K562 (cell line): ENCODE data around the gene PPP2R1A. TPM values are rescaled to one million over a fixed set of nuclear protein-coding genes. Genes with fewer than 3 reads are reported as not detected.

Experiments
- ATAC-seq: fragments of 200-7000 bp; cut with Tn5 transposase; 3 replicates; pipeline ENCODE4 v1.9.1; 2020; ENCODE audit warnings: moderate library complexity
- BruUV-seq: library from RNA; stranded (reverse); fragments of 400-500 nt; replicated peaks from 2 replicates; lab custom pipeline; 2021; lab: Mats Ljungman, UMichigan
- CTCF ChIA-PET: fragments of 300-600 bp; formaldehyde crosslinking; extraction: SDS; loops from one replicate; lab custom pipeline; 2021; ENCODE audit warnings: low intra/inter-chr PET ratio; lab: Yijun Ruan, JAX
- POLR2A ChIA-PET: fragments of 300-600, 350-650 bp; sonication (Branson Sonifier 250); formaldehyde crosslinking; extraction: SDS; loops from one replicate; lab custom pipeline; 2021; ENCODE audit warnings: antibody characterized with exemption, inconsistent platforms; lab: Yijun Ruan, JAX
- DNase-seq, 4 experiments: peaks; one replicate each; pipeline versions ENCODE4 v3.0.0 to v3.0.0-alpha.2; 2011 to 2018; ENCODE audit warnings: low spot score in 3 of 4, mixed read lengths in 3 of 4; ENCODE audit errors: extremely low read depth in 1 of 4
- FAIRE-seq: peaks from 2 replicates; lab custom pipeline; 2011; peaks lifted over from hg19 to GRCh38; lab: Jason Lieb, UNC
- H2AFZ ChIP-seq: 2 replicates; pipeline ENCODE4 v1.6.0; 2011; ENCODE audit warnings: low read depth, low read length, control low read depth, inconsistent platforms
- H3K27ac ChIP-seq: fragments of 200-600 bp; 3 replicates; pipeline ENCODE4 v1.8.0; 2011; ENCODE audit warnings: low read depth, mild to moderate bottlenecking, control low read depth, inconsistent platforms, low read length, moderate library complexity, mixed read lengths; ENCODE audit errors: extremely low read depth
- H3K27me3 ChIP-seq, 2 experiments: fragments of 300-600 bp in 1 of 2; 2 replicates in 1 of 2; 3 replicates in 1 of 2; pipeline versions ENCODE4 v1.6.0 to v1.8.0; 2011; ENCODE audit warnings: inconsistent platforms in 2 of 2, low read length in 2 of 2, mild to moderate bottlenecking in 1 of 2, mixed read lengths in 1 of 2, moderate library complexity in 1 of 2; ENCODE audit not compliant: control insufficient read depth in 2 of 2, insufficient read depth in 2 of 2
- H3K36me3 ChIP-seq: fragments of 300-600 bp; 3 replicates; pipeline ENCODE4 v1.8.0; 2011; ENCODE audit warnings: mild to moderate bottlenecking, low read length, inconsistent platforms; ENCODE audit not compliant: control insufficient read depth, insufficient read depth
- H3K4me1 ChIP-seq, 2 experiments: fragments of 200-600 bp in 1 of 2; replicated peaks in 1 of 2; 2 replicates in 1 of 2; 3 replicates in 1 of 2; pipeline versions ENCODE4 v1.5.1 to v1.8.0; 2011; ENCODE audit warnings: inconsistent platforms in 2 of 2, low read length in 2 of 2, mild to moderate bottlenecking in 1 of 2, mixed read lengths in 1 of 2, moderate library complexity in 1 of 2; ENCODE audit not compliant: control insufficient read depth in 2 of 2, insufficient read depth in 2 of 2
- H3K4me2 ChIP-seq: 2 replicates; pipeline ENCODE4 v1.6.1; 2011; ENCODE audit warnings: low read length, control low read depth, inconsistent platforms, mixed read lengths; ENCODE audit not compliant: insufficient read depth
- H3K4me3 ChIP-seq: fragments of 200-600 bp; sonication (generic), shearing (Covaris generic); 2 replicates; pipeline ENCODE4 v1.5.1; 2016; ENCODE audit warnings: control low read depth, inconsistent platforms
- H3K79me2 ChIP-seq: fragments of 200-600 bp; 3 replicates; pipeline ENCODE4 v1.8.0; 2011; ENCODE audit warnings: low read length, inconsistent platforms; ENCODE audit not compliant: control insufficient read depth, insufficient read depth
- H3K9ac ChIP-seq, 2 experiments: 2 replicates each; pipeline versions ENCODE4 v1.6.0 to v1.6.1; 2011; ENCODE audit warnings: low read depth in 2 of 2, low read length in 2 of 2, control low read depth in 1 of 2, inconsistent platforms in 1 of 2, mild to moderate bottlenecking in 1 of 2, mixed read lengths in 1 of 2; ENCODE audit not compliant: insufficient read depth in 1 of 2
- H3K9me1 ChIP-seq: one replicate; pipeline ENCODE4 v1.6.0; 2011; ENCODE audit warnings: inconsistent platforms, mild to moderate bottlenecking, low read length, moderate library complexity; ENCODE audit not compliant: control insufficient read depth, insufficient read depth
- H3K9me3 ChIP-seq: replicated peaks from 2 replicates; pipeline ENCODE4 v1.5.1; 2011; ENCODE audit warnings: low read depth, low read length, inconsistent platforms; ENCODE audit not compliant: control insufficient read depth, insufficient read depth
- H4K20me1 ChIP-seq: replicated peaks from 2 replicates; pipeline ENCODE4 v1.6.1; 2011; ENCODE audit warnings: low read length, inconsistent platforms, mixed read lengths; ENCODE audit not compliant: control insufficient read depth, insufficient read depth
- CCAR2 ChIP-seq: fragments of 200-400 bp; formaldehyde crosslinking; IDR thresholded peaks from 2 replicates; pipeline ENCODE4 v1.6.1; 2017; ENCODE audit warnings: mild to moderate bottlenecking, low read depth, low read length
- EGR1 ChIP-seq: fragments of 450-650 bp; conservative IDR thresholded peaks from 2 replicates; pipeline ENCODE4 v1.6.1; 2017; ENCODE audit warnings: mild to moderate bottlenecking
- ELF1 ChIP-seq: fragments of 200-800 bp; sonication (Bioruptor generic); IDR thresholded peaks from 2 replicates; pipeline ENCODE4 v1.6.1; 2016; ENCODE audit warnings: missing genetic modification characterization, missing compliant biosample characterization
- GTF2A2 ChIP-seq: IDR thresholded peaks from 2 replicates; pipeline ENCODE4 v1.6.1; 2016; ENCODE audit warnings: mild to moderate bottlenecking, missing genetic modification characterization, missing compliant biosample characterization
- JUNB ChIP-seq: fragments of 450-650 bp; formaldehyde crosslinking; conservative IDR thresholded peaks from 2 replicates; pipeline ENCODE4 v1.4.0; 2020; ENCODE audit warnings: mild to moderate bottlenecking
- KAT2B ChIP-seq: IDR thresholded peaks from one replicate; pipeline ENCODE4 v1.6.1; 2012; ENCODE audit warnings: low read depth, mild to moderate bottlenecking, control low read depth, inconsistent platforms, low read length, moderate library complexity
- KDM1A ChIP-seq, 2 experiments: fragments of 450-650 bp; IDR thresholded peaks; 2 replicates each; pipeline ENCODE4 v1.6.1; 2016; ENCODE audit warnings: mild to moderate bottlenecking in 2 of 2
- KLF1 ChIP-seq: fragments of 450-650 bp; IDR thresholded peaks from 2 replicates; pipeline ENCODE4 v1.6.1; 2016; ENCODE audit warnings: missing genetic modification characterization, missing compliant biosample characterization
- RB1 ChIP-seq: fragments of 450-650 bp; IDR thresholded peaks from 2 replicates; pipeline ENCODE4 v1.6.1; 2017; ENCODE audit warnings: low read depth, mild to moderate bottlenecking
- RBM25 ChIP-seq: fragments of 200-400 bp; formaldehyde crosslinking; IDR thresholded peaks from 2 replicates; pipeline ENCODE4 v1.6.1; 2018; ENCODE audit warnings: low read length, low read depth, moderate library complexity; ENCODE audit not compliant: severe bottlenecking
- RNF2 ChIP-seq: sonication (generic); IDR thresholded peaks from 2 replicates; pipeline ENCODE4 v1.6.1; 2016
- SMAD3 ChIP-seq: fragments of 450-650 bp; formaldehyde crosslinking; conservative IDR thresholded peaks from 2 replicates; pipeline ENCODE4 v1.4.0; 2020; ENCODE audit warnings: mild to moderate bottlenecking
- SMARCA4 ChIP-seq: fragments of 450-650 bp; IDR thresholded peaks from 2 replicates; pipeline ENCODE4 v1.6.1; 2016
- SREBF1 ChIP-seq: fragments of 150-350 bp; IDR thresholded peaks from 2 replicates; pipeline ENCODE4 v1.6.1; 2014; ENCODE audit warnings: antibody characterized with exemption, low read depth, low read length, borderline replicate concordance
- SRSF3 ChIP-seq: fragments of 200-400 bp; formaldehyde crosslinking; IDR thresholded peaks from 2 replicates; pipeline ENCODE4 v1.6.1; 2016; ENCODE audit warnings: mild to moderate bottlenecking, low read length, moderate library complexity; ENCODE audit not compliant: insufficient read depth
- TBP ChIP-seq: optimal IDR thresholded peaks from 2 replicates; pipeline ENCODE3; 2011; ENCODE audit warnings: low read depth, low read length, improper control_type of control experiment
- ZNF263 ChIP-seq: sonication (generic); formaldehyde crosslinking; IDR thresholded peaks from 2 replicates; pipeline ENCODE4 v1.8.0; 2022; ENCODE audit warnings: mild to moderate bottlenecking, missing genetic modification reagents, borderline replicate concordance
- ZNF347 ChIP-seq: fragments of 450-650 bp; formaldehyde crosslinking; IDR thresholded peaks from 2 replicates; pipeline ENCODE4 v1.4.0; 2020; ENCODE audit warnings: low read depth, mild to moderate bottlenecking, moderate library complexity
- ZNF436 ChIP-seq: fragments of 250-450, 450-650 bp; sonication (Bioruptor Pico); formaldehyde crosslinking; IDR thresholded peaks from 2 replicates; pipeline ENCODE4 v1.7.0; 2020; ENCODE audit warnings: mild to moderate bottlenecking
- WGBS: fragments of 100-300 bp; shearing (Covaris generic); methylation state at CpG from one replicate; pipeline ENCODE4 v1.1.6; 2016; ENCODE audit warnings: low coverage, mixed read lengths; ENCODE audit not compliant: insufficient coverage; ENCODE audit errors: missing lambda C conversion rate; 5-methylcytosine and 5-hydroxymethylcytosine counted together
- in situ Hi-C: fragments of 300-500 bp; cut with MboI; formaldehyde crosslinking; loops from 4 replicates; pipeline ENCODE4 v1.15.0; 2018; ENCODE audit warnings: inconsistent platforms, mixed read lengths
- intact Hi-C: fragments of 100-400 bp; cut with micrococcal nuclease; formaldehyde crosslinking; loops from 2 replicates; pipeline ENCODE4 v1.14.2; 2022
- polyA plus RNA-seq, 8 experiments: library from polyadenylated mRNA; depleted of rRNA in 4 of 8; stranded (reverse) in 5 of 8; unstranded in 3 of 8; fragments of >200 nt; fragmentation: Nextera tagmentation in 2 of 8; fragmentation: Illumina TruSeq in 1 of 8; extraction: Ambion mirVana in 2 of 8; extraction: Trizol in 1 of 8; gene quantifications; 2 replicates each; pipeline versions ENCODE4 v1.2.1 to v1.2.3, GENCODE V29; 2011 to 2014; ENCODE audit warnings: inconsistent platforms in 1 of 8, missing spikeins in 1 of 8
- total RNA-seq, 7 experiments: library from RNA; depleted of rRNA in 6 of 7; stranded (reverse); fragments of >200 nt in 6 of 7; fragmentation: Illumina TruSeq in 2 of 7; extraction: Trizol in 2 of 7; gene quantifications; 2 replicates each; pipeline versions ENCODE4 v1.2.1 to v1.2.3, GENCODE V29; 2011 to 2021; ENCODE audit warnings: low replicate concordance in 1 of 7

Gene PPP2R1A
- total and polyA plus RNA-seq, 9 of the 15 experiments (the other 6 are each of a cell fraction or from before 2014, with no cell fraction given): 10.1 to 211 (median 70.1) TPM

GRCh38 chr19:52196256-52196967 lies 6.6 kb downstream of the PPP2R1A start:
- DNase-seq: no peak
- in situ Hi-C loops: no loop called here
- Histone ChIP-seq H3K27ac (no peak overlapping the region), H2AFZ (no peak overlapping the region), H3K9me1 (no peaks in the 10 kb centered on the region), H3K4me2 (no peak overlapping the region), H3K4me1 (peaks cover 0 to 6% of the 10 kb centered on the region in 2 experiments; a peak in 2 of 5 replicates), H3K79me2 (peaks cover 94% of the 10 kb centered on the region)
- no TSS peak for BruUV-seq
- WGBS: 91% methylated on average over 5 of the region's 5 CpGs
- 0 out of 2 replicates have a peak, but pooled peaks have one; percentile 16 for TF ChIP-seq ELF1 (tag)
- no peak for TF ChIP-seq KAT2B
- no peak for TF ChIP-seq RNF2
- no peak for TF ChIP-seq JUNB (CRISPR knock-in tag)
- TF ChIP-seq, all 486 proteins: peak for 1
- no peak overlapping the region for H3K4me3 ChIP-seq
- no peaks in the 10 kb centered on the region for H3K27me3 ChIP-seq
- no peaks in the 10 kb centered on the region; the same call in none of the 2 replicates for H4K20me1 ChIP-seq
- ChIA-PET CTCF (no interaction called here), POLR2A (interaction anchor here (0.7 to 1.3 kb wide), 4 partner anchors 8 to 282 kb away, joined by 3 read pairs; no protein-coding TSS in a partner anchor)
- intact Hi-C loops: no loop called here
- peak; percentile 54 for FAIRE-seq
- H3K36me3 ChIP-seq: peaks cover 93% of the 10 kb centered on the region
- H3K9me3 ChIP-seq: no peaks in the 10 kb centered on the region
- no peak for ATAC-seq
- no peak overlapping the region for H3K9ac ChIP-seq

GRCh38 chr19:52197964-52198363 lies 8.1 kb downstream of the PPP2R1A start:
- DNase-seq (no peak), ATAC-seq (no peak), FAIRE-seq (no peak)
- Histone ChIP-seq H2AFZ (no peak overlapping the region), H3K4me3 (no peak overlapping the region), H3K27me3 (no peaks in the 10 kb centered on the region), H3K36me3 (peaks cover 93% of the 10 kb centered on the region), H3K79me2 (peaks cover 89% of the 10 kb centered on the region), H3K27ac (no peak overlapping the region), H3K9me1 (no peaks in the 10 kb centered on the region), H3K4me1 (no peaks in the 10 kb centered on the region), H3K9me3 (no peaks in the 10 kb centered on the region), H3K4me2 (no peak overlapping the region), H3K9ac (no peak overlapping the region), H4K20me1 (peaks cover 2% of the 10 kb centered on the region)
- no TSS peak for BruUV-seq
- WGBS: 98% methylated on average over 3 of the region's 3 CpGs
- intact Hi-C loops: no loop called here
- ChIA-PET CTCF (no interaction called here), POLR2A (interaction anchor here (0.9 to 2.5 kb wide), 2 partner anchors 9 kb away, joined by 3 to 10 read pairs; partner anchors contain the start of gene PPP2R1A)
- in situ Hi-C loops: no loop called here
- TF ChIP-seq ZNF263 (no peak), ZNF347 (CRISPR knock-in tag) (no peak), SREBF1 (no peak), EGR1 (no peak), TBP (no peak), SRSF3 (no peak), KLF1 (tag) (no peak), RBM25 (peak; percentile 80), SMAD3 (CRISPR knock-in tag) (no peak), SMARCA4 (no peak), GTF2A2 (tag) (no peak), ZNF436 (no peak), RB1 (no peak), CCAR2 (no peak), KDM1A (IDR thresholded peaks at IDR 0.05) (0 out of 4 replicates have a peak, but pooled peaks of 1 of the 2 experiments have one; percentile 16)
